HepG2 (cell line): ENCODE data around the gene GRIN2D. TPM values are rescaled to one million over a fixed set of nuclear protein-coding genes. Genes with fewer than 3 reads are reported as not detected.

ENCODE experiments used
- ATAC-seq: fragments of 200-7000 bp; cut with Tn5 transposase; 3 replicates; pipeline ENCODE4 v1.9.1; 2020; ENCODE audit warnings: mild to moderate bottlenecking, moderate library complexity
- BruUV-seq: library from RNA; stranded (reverse); fragments of 400-500 nt; replicated peaks from 2 replicates; lab custom pipeline; 2021; lab: Mats Ljungman, UMichigan
- CTCF ChIA-PET: fragments of 300-600 bp; formaldehyde crosslinking; extraction: SDS; loops from one replicate; lab custom pipeline; 2021; ENCODE audit warnings: low total read pairs, inconsistent platforms, low intra/inter-chr PET ratio; lab: Yijun Ruan, JAX
- POLR2A ChIA-PET: fragments of 350-600 bp; sonication (Branson Sonifier 250); formaldehyde crosslinking; loops from one replicate; lab custom pipeline; 2020; ENCODE audit warnings: antibody characterized with exemption, inconsistent platforms; lab: Yijun Ruan, JAX
- DNase-seq: peaks from one replicate; pipeline ENCODE4 v3.0.0-alpha.2; 2015; ENCODE audit warnings: low spot score
- FAIRE-seq: peaks from 3 replicates; lab custom pipeline; 2011; peaks lifted over from hg19 to GRCh38; lab: Jason Lieb, UNC
- H2AFZ ChIP-seq: one replicate; pipeline ENCODE4 v1.6.1; 2011; ENCODE audit warnings: low read length, inconsistent platforms
- H3K27ac ChIP-seq: fragments of 300-600 bp; 3 replicates; pipeline ENCODE4 v1.8.0; 2011; ENCODE audit warnings: mixed run types, mild to moderate bottlenecking, mixed read lengths, low read length, inconsistent platforms; ENCODE audit not compliant: insufficient read depth; ENCODE audit errors: extremely low read length
- H3K27me3 ChIP-seq, 2 experiments: fragments of 200-600 bp in 1 of 2; 2 replicates in 1 of 2; 3 replicates in 1 of 2; pipeline versions ENCODE4 v1.6.0 to v1.8.0; 2011; ENCODE audit warnings: low read length in 2 of 2, mild to moderate bottlenecking in 2 of 2, moderate library complexity in 2 of 2, inconsistent platforms in 1 of 2; ENCODE audit not compliant: insufficient read depth in 2 of 2, control insufficient read depth in 1 of 2
- H3K36me3 ChIP-seq, 2 experiments: fragments of 200-600 bp in 1 of 2; replicated peaks in 1 of 2; 2 replicates in 1 of 2; 3 replicates in 1 of 2; pipeline versions ENCODE4 v1.5.1 to v1.8.0; 2011; ENCODE audit warnings: low read length in 2 of 2, inconsistent platforms in 1 of 2; ENCODE audit not compliant: insufficient read depth in 2 of 2, control insufficient read depth in 1 of 2
- H3K4me1 ChIP-seq: 2 replicates; pipeline ENCODE4 v1.5.1; 2012; ENCODE audit warnings: low read length, inconsistent platforms; ENCODE audit not compliant: insufficient read depth
- H3K4me2 ChIP-seq: 2 replicates; pipeline ENCODE4 v1.6.0; 2011; ENCODE audit warnings: low read depth, low read length, inconsistent platforms
- H3K4me3 ChIP-seq, 3 experiments: fragments of 200-600 bp in 1 of 3; sonication (generic), shearing (Covaris generic) in 1 of 3; replicated peaks in 1 of 3; 2 replicates each; pipeline ENCODE4 v1.5.1; 2011 to 2016; ENCODE audit warnings: low read length in 3 of 3, inconsistent platforms in 2 of 3, low read depth in 2 of 3, mild to moderate bottlenecking in 2 of 3, control low read depth in 1 of 3, mixed read lengths in 1 of 3; ENCODE audit not compliant: insufficient read depth in 1 of 3
- H3K79me2 ChIP-seq: one replicate; pipeline ENCODE4 v1.6.1; 2011; ENCODE audit warnings: low read length, inconsistent platforms; ENCODE audit not compliant: insufficient read depth
- H3K9ac ChIP-seq: 2 replicates; pipeline ENCODE4 v1.6.0; 2011; ENCODE audit warnings: mild to moderate bottlenecking, low read depth, low read length, inconsistent platforms; ENCODE audit not compliant: insufficient read depth
- H3K9me3 ChIP-seq: 2 replicates; pipeline ENCODE4 v1.5.1; 2012; ENCODE audit warnings: mild to moderate bottlenecking, low read length
- H4K20me1 ChIP-seq: 2 replicates; pipeline ENCODE4 v1.6.0; 2011; ENCODE audit warnings: inconsistent platforms, mild to moderate bottlenecking, low read length, moderate library complexity; ENCODE audit not compliant: insufficient read depth
- ARNTL ChIP-seq: sonication (generic); formaldehyde crosslinking; IDR thresholded peaks from 2 replicates; pipeline ENCODE4 v1.4.0; 2020; ENCODE audit warnings: mild to moderate bottlenecking, missing genetic modification reagents
- ATF7 ChIP-seq, 2 experiments: fragments of 450-650 bp in 1 of 2; sonication (generic) in 1 of 2; formaldehyde crosslinking in 1 of 2; IDR thresholded peaks; 2 replicates each; pipeline versions ENCODE4 v1.4.0 to v1.6.1; 2016 to 2020; ENCODE audit warnings: antibody characterized with exemption in 1 of 2, mild to moderate bottlenecking in 1 of 2, missing genetic modification reagents in 1 of 2
- ELF3 ChIP-seq: IDR thresholded peaks from 2 replicates; pipeline ENCODE4 v1.6.1; 2016; ENCODE audit warnings: missing genetic modification reagents, missing compliant biosample characterization
- KDM4B ChIP-seq: sonication (generic); formaldehyde crosslinking; IDR thresholded peaks from 2 replicates; pipeline ENCODE4 v1.4.0; 2020; ENCODE audit warnings: missing genetic modification reagents
- KMT2B ChIP-seq: IDR thresholded peaks from 2 replicates; pipeline ENCODE4 v1.6.1; 2016; ENCODE audit warnings: missing genetic modification reagents, missing compliant biosample characterization
- NFE2 ChIP-seq: sonication (generic); formaldehyde crosslinking; IDR thresholded peaks from 2 replicates; pipeline ENCODE4 v1.4.0; 2020; ENCODE audit warnings: missing genetic modification reagents
- ZBTB7B ChIP-seq: sonication (generic); formaldehyde crosslinking; IDR thresholded peaks from 2 replicates; pipeline ENCODE4 v1.4.0; 2020; ENCODE audit warnings: missing genetic modification reagents
- ZMYM2 ChIP-seq: sonication (generic); formaldehyde crosslinking; IDR thresholded peaks from 2 replicates; pipeline ENCODE4 v1.8.0; 2022; ENCODE audit warnings: mild to moderate bottlenecking, missing genetic modification reagents
- ZNF20 ChIP-seq: sonication (generic); formaldehyde crosslinking; IDR thresholded peaks from 2 replicates; pipeline ENCODE4 v1.4.0; 2020; ENCODE audit warnings: mild to moderate bottlenecking, moderate library complexity, missing genetic modification reagents
- ZNF350 ChIP-seq: sonication (generic); formaldehyde crosslinking; IDR thresholded peaks from 2 replicates; pipeline ENCODE4 v1.4.0; 2020; ENCODE audit warnings: mild to moderate bottlenecking, low read depth, missing genetic modification reagents, borderline replicate concordance
- WGBS: methylation state at CpG from one replicate; pipeline ENCODE4 v1.1.6; 2017; ENCODE audit warnings: low lambda C conversion rate; 5-methylcytosine and 5-hydroxymethylcytosine counted together
- in situ Hi-C: cut with HindIII; loops from 2 replicates; pipeline ENCODE4 v1.10.0; 2017; ENCODE audit warnings: low pct_unique_long_range_greater_than_20kb; ENCODE audit not compliant: extremely low pct_ligation_motif_present
- intact Hi-C: fragments of 100-400 bp; cut with micrococcal nuclease; formaldehyde crosslinking; loops from one replicate; pipeline ENCODE4 v1.10.0; 2022; ENCODE audit not compliant: unreplicated experiment
- polyA plus RNA-seq, 8 experiments: library from polyadenylated mRNA; depleted of rRNA in 3 of 8; stranded (reverse) in 7 of 8; unstranded in 1 of 8; fragments of >200 nt; fragmentation: Illumina TruSeq in 4 of 8; extraction: Trizol in 4 of 8; gene quantifications; 2 replicates each; pipeline versions ENCODE4 v1.2.1 to v1.2.3, GENCODE V29; 2011 to 2016; ENCODE audit warnings: low read depth in 4 of 8, missing spikeins in 1 of 8, mixed read lengths in 1 of 8; ENCODE audit not compliant: insufficient read depth in 1 of 8
- total RNA-seq, 5 experiments: library from RNA; depleted of rRNA; stranded (reverse); fragments of >200 nt; fragmentation: Illumina TruSeq; extraction: Trizol; gene quantifications; 2 replicates each; pipeline ENCODE4 v1.2.3, GENCODE V29; 2016; ENCODE audit warnings: low read depth in 1 of 5
- TF ChIP-seq, protein P1 (sequence below): IDR thresholded peaks from 2 replicates; pipeline ENCODE4 v1.6.1; 2016
- TF ChIP-seq, protein P2 (sequence below): IDR thresholded peaks from 2 replicates; pipeline ENCODE4 v1.6.1; 2016; ENCODE audit warnings: mild to moderate bottlenecking, missing biosample characterization, missing genetic modification reagents
- TF ChIP-seq, protein P3 (sequence below): IDR thresholded peaks from 2 replicates; pipeline ENCODE4 v1.6.1; 2016
- TF ChIP-seq, protein P4 (sequence below): IDR thresholded peaks from 2 replicates; pipeline ENCODE4 v1.6.1; 2012; ENCODE audit warnings: low read depth, low read length, improper control_type of control experiment
- TF ChIP-seq, protein P5 (sequence below): sonication (generic); formaldehyde crosslinking; conservative IDR thresholded peaks from 2 replicates; pipeline ENCODE4 v1.8.0; 2022; ENCODE audit warnings: low read depth, missing genetic modification reagents

The GRIN2D gene
- total and polyA plus RNA-seq, 2 of the 13 experiments (the other 11 are each of a cell fraction or from before 2014, with no cell fraction given): 0.02 to 0.13 TPM

DNA sequence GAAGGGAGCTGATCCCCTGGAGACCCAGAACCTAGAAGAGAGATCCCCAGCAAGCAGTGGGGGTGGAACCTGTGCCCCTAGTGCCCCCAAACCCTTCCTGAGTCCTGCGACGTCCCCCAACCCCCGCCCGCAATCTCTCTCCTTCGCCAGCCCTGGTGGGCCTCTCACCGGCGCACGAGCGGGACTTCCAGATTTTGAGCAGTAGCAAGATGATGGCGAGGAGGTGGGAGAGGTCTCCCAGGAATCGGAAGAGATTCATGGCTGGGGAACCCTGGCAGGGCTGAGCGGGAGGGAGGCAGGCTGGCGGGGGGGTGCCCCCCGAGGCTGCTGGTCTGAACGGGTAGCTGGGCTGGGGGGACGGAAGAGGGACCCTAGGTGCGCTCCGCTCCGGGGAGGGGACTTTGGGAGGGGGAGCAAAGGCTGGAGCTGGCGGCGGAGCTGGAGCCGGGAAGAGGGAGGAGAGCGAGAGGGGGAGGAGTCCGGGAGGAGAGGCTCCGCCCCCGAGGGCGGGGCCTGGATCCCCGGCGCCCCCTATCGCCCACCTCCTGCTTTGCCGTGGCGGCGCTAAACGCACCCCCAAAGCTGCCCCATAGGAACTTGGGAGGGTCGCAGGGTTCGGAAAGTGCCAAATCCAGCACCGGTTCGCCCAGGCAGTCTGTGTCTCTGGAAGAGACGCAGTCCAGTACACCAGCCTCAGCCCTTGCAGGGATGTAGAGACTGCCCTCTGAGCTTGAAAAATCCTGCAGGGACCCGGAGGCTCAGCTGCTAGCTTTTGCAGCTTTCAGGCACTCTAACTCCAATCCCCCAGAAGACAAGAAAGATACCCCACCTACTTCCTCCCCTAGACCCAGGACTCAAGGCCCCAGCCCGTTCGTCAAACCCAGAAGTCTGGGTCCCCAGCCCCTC lies 2.1 kb upstream of the GRIN2D start, which contains the start of gene KDELR1:
KDELR1 (minus strand) TSS at position 452 of the 906 bp plus-strand sequence; CDS start at position 259, 193 bp downstream.
- peak; percentile 68 for FAIRE-seq
- TF ChIP-seq, protein P1, sequence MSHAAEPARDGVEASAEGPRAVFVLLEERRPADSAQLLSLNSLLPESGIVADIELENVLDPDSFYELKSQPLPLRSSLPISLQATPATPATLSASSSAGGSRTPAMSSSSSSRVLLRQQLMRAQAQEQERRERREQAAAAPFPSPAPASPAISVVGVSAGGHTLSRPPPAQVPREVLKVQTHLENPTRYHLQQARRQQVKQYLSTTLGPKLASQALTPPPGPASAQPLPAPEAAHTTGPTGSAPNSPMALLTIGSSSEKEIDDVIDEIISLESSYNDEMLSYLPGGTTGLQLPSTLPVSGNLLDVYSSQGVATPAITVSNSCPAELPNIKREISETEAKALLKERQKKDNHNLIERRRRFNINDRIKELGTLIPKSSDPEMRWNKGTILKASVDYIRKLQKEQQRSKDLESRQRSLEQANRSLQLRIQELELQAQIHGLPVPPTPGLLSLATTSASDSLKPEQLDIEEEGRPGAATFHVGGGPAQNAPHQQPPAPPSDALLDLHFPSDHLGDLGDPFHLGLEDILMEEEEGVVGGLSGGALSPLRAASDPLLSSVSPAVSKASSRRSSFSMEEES (CRISPR knock-in tag): no peak
- TF ChIP-seq ZMYM2 (0 out of 2 replicates have a peak, but pooled peaks have one; percentile 19), ZNF350 (0 out of 2 replicates have a peak, but pooled peaks have one; percentile 30), KDM4B (peak; percentile 25; the same call in 1 of the 2 replicates), KMT2B (no peak), ZNF20 (CRISPR knock-in tag) (no peak), NFE2 (no peak), ARNTL (no peak), ATF7 (IDR thresholded peaks at IDR 0.05) (no peak), ATF7 (CRISPR knock-in tag; IDR thresholded peaks at IDR 0.05) (no peak), ZBTB7B (CRISPR knock-in tag) (peak; percentile 70; the same call in 1 of the 2 replicates), ELF3 (CRISPR knock-in tag) (no peak)
- TF ChIP-seq, protein P2, sequence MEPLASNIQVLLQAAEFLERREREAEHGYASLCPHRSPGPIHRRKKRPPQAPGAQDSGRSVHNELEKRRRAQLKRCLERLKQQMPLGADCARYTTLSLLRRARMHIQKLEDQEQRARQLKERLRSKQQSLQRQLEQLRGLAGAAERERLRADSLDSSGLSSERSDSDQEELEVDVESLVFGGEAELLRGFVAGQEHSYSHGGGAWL (CRISPR knock-in tag): peak; percentile 68; the same call in 1 of the 2 replicates
- TF ChIP-seq, protein P3, sequence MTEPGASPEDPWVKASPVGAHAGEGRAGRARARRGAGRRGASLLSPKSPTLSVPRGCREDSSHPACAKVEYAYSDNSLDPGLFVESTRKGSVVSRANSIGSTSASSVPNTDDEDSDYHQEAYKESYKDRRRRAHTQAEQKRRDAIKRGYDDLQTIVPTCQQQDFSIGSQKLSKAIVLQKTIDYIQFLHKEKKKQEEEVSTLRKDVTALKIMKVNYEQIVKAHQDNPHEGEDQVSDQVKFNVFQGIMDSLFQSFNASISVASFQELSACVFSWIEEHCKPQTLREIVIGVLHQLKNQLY (CRISPR knock-in tag): 0 out of 2 replicates have a peak, but pooled peaks have one; percentile 25
- TF ChIP-seq, protein P4, sequence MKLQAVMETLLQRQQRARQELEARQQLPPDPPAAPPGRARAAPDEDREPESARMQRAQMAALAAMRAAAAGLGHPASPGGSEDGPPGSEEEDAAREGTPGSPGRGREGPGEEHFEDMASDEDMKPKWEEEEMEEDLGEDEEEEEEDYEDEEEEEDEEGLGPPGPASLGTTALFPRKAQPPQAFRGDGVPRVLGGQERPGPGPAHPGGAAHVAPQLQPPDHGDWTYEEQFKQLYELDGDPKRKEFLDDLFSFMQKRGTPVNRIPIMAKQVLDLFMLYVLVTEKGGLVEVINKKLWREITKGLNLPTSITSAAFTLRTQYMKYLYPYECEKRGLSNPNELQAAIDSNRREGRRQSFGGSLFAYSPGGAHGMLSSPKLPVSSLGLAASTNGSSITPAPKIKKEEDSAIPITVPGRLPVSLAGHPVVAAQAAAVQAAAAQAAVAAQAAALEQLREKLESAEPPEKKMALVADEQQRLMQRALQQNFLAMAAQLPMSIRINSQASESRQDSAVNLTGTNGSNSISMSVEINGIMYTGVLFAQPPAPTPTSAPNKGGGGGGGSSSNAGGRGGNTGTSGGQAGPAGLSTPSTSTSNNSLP: no peak
- TF ChIP-seq, protein P5, sequence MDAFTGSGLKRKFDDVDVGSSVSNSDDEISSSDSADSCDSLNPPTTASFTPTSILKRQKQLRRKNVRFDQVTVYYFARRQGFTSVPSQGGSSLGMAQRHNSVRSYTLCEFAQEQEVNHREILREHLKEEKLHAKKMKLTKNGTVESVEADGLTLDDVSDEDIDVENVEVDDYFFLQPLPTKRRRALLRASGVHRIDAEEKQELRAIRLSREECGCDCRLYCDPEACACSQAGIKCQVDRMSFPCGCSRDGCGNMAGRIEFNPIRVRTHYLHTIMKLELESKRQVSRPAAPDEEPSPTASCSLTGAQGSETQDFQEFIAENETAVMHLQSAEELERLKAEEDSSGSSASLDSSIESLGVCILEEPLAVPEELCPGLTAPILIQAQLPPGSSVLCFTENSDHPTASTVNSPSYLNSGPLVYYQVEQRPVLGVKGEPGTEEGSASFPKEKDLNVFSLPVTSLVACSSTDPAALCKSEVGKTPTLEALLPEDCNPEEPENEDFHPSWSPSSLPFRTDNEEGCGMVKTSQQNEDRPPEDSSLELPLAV (CRISPR knock-in tag): no peak

More for the DNA sequence above, 2.1 kb upstream of the GRIN2D start, which contains the start of gene KDELR1:
- H3K4me2 ChIP-seq: peak within 1 kb of the TSS; percentile 84
- ATAC-seq (peak; percentile 67), DNase-seq (peak; percentile 42)
- peaks cover 16% of the 10 kb centered on the region for H3K79me2 ChIP-seq
- no peaks in the 10 kb centered on the region for H3K9me3 ChIP-seq
- BruUV-seq: TSS peak; percentile 79
- POLR2A ChIA-PET: interaction anchor here (0.7 to 3.0 kb wide), 14 partner anchors 9 to 1380 kb away, joined by 3 to 44 read pairs (median 6); partner anchors contain the start of genes EMP3, GRWD1, SYNGR4 and TMEM143
- peaks cover 10 to 34% of the 10 kb centered on the region in 2 experiments; a peak in 4 of 5 replicates for H3K27me3 ChIP-seq
- H3K4me1 ChIP-seq: peaks cover 72% of the 10 kb centered on the region
- peak within 1 kb of the TSS; percentile 83 for H3K27ac ChIP-seq
- in situ Hi-C loops (loop anchor here (5.0 kb wide), 2 partner anchors 39 to 74 kb away; no protein-coding TSS in a partner anchor), intact Hi-C loops (loop anchor here (5.0 kb wide), 2 partner anchors 39 to 69 kb away; a partner anchor contains a TSS)
- H3K36me3 ChIP-seq: peaks cover 5 to 29% of the 10 kb centered on the region in 2 experiments
- H3K9ac ChIP-seq: peak within 1 kb of the TSS; percentile 99
- H2AFZ ChIP-seq: no peak within 1 kb of the TSS
- 2% methylated on average over 20 of the region's 42 CpGs for WGBS
- peak within 1 kb of the TSS; percentile 93 to 99 (median 99) for H3K4me3 ChIP-seq
- H4K20me1 ChIP-seq: peaks cover 4% of the 10 kb centered on the region; the same call in 1 of the 2 replicates
- CTCF ChIA-PET: interaction anchor here (0.8 to 1.4 kb wide), 2 partner anchors 40 to 71 kb away, joined by 3 to 9 read pairs; no protein-coding TSS in a partner anchor
